Placental pericyte (primary cell): Measurements from ENCODE around the gene FAM9C. TPM values are rescaled to one million over a fixed set of nuclear protein-coding genes. Genes with fewer than 3 reads are reported as not detected.

ENCODE experiments used
- total RNA-seq: library from RNA; depleted of rRNA; stranded (reverse); fragments of >200 nt; gene quantifications from 2 replicates; pipeline ENCODE4 v1.2.3, GENCODE V29; 2012

The FAM9C gene
- total RNA-seq: not detected in 2 replicates

GRCh38 chrX:13044441-13044840 is at the start of gene FAM9C:
Gene FAM9C (minus strand): TSS chrX:13044620. CDS start chrX:13043789, 831 bp downstream.

Other genes starting within 250 kb of the FAM9C start
- under 0.01 TPM in 1 of 2 replicates, not detected in the other for gene TLR7, start 177.5 kb downstream of the FAM9C start, total RNA-seq
- gene TLR8, start 138.0 kb downstream of the FAM9C start, total RNA-seq: not detected in 2 replicates
- 5,494 and 7,006 TPM in 2 replicates for gene TMSB4X, start 69.5 kb downstream of the FAM9C start, total RNA-seq